ENCODE measurements around the gene PARD3. TPM values are rescaled to one million over a fixed set of nuclear protein-coding genes. Genes with fewer than 3 reads are reported as not detected.

PARD3 gene
- total RNA-seq, 6 experiments from 2014 or later, result 19.1 to 27.8 (median 22.0) TPM

DNA sequence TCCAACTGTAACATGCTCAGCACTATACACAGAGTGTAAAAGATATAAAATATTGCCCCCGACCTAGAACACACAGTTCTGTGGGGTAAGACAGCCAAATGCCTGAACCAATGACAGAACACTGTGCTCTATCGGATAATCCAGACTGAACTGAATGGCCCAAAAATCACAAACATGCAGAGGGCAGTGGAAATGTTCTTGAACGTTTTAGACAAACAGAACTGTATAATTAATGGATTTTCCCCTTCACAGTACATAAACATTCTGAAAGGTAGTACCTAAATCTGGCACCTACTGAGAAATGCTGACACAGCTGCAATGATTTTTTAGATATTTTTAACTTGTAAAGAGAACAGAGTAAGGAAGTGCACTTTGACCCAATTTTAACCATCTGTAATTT lies 33.4 kb downstream of the PARD3 start:
- TF ChIP-seq POLR2A (IDR thresholded peaks at IDR 0.05), result no peak
- TF ChIP-seq, protein P1, sequence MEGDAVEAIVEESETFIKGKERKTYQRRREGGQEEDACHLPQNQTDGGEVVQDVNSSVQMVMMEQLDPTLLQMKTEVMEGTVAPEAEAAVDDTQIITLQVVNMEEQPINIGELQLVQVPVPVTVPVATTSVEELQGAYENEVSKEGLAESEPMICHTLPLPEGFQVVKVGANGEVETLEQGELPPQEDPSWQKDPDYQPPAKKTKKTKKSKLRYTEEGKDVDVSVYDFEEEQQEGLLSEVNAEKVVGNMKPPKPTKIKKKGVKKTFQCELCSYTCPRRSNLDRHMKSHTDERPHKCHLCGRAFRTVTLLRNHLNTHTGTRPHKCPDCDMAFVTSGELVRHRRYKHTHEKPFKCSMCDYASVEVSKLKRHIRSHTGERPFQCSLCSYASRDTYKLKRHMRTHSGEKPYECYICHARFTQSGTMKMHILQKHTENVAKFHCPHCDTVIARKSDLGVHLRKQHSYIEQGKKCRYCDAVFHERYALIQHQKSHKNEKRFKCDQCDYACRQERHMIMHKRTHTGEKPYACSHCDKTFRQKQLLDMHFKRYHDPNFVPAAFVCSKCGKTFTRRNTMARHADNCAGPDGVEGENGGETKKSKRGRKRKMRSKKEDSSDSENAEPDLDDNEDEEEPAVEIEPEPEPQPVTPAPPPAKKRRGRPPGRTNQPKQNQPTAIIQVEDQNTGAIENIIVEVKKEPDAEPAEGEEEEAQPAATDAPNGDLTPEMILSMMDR (IDR thresholded peaks at IDR 0.05), result no peak
- no peak for DNase-seq
- Histone ChIP-seq H3K27me3 (no peaks in the 10 kb centered on the region), H3K9me3 (no peaks in the 10 kb centered on the region), H3K36me3 (no peaks in the 10 kb centered on the region), H3K4me1 (peaks cover 0 to 29% (median 3%) of the 10 kb centered on the region in 4 donors), H3K4me3 (no peak overlapping the region), H3K27ac (no peak overlapping the region)
- intact Hi-C loops (cut with DNase I), result no loop called here
- peak; percentile 35 to 79 (median 54) for ATAC-seq
- 14% methylated on average over 3 of the region's 3 CpGs for WGBS (ENCODE audit: insufficient coverage, low coverage, low lambda C conversion rate, missing lambda C conversion rate)

DNA sequence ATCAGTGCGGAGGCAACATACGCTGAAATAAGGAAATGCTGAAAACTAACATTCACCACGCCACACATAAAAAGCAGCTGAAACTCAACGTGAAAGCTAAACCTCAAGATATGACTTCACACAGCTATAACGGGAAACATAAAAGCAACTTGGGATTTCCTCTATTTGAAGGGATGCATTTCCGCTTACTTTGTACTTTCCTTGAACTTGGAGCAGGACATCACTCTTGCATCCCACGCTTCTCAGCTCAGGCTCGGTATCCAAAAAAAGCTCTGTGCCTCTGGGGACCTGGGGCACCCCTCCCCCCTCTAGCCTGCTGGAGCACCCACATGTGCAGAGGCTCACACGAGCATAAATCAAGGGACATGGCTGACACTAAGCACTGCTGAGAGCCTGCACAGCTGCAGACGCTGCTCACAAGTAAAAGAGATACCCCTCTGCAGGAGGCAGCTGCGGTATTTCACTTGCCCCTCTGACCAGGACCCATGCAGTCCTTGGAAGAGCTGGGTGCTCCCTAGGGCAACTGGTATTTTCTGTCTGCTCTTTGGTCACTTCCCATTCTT lies 34.2 kb downstream of the PARD3 start:
- H3K4me3 ChIP-seq, result no peak overlapping the region
- DNase-seq, result no peak
- H3K27me3 ChIP-seq, result no peaks in the 10 kb centered on the region

DNA sequence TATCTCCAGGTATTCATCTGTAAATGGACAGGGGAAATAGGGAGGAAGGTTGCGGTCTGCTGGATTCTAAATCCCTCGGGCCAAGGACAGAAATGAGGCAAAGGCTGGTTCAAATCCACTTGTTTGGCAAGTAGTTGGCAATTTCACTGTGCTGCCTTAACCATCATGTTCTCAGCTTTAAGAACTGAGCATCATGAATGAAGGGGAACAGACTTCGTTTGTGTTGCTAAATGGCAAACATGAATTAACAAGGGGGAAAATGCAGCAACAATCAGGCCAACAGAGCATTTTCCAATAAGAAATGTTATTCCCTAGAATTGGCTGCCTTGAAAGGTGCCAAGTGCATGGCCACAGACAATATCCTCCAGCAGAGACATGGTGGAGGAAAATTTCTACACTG lies 36.9 kb downstream of the PARD3 start:
- intact Hi-C loops (cut with DNase I), result no loop called here
- DNase-seq (no peak), ATAC-seq (no peak)
- no peaks in the 10 kb centered on the region for H3K36me3 ChIP-seq
- no peaks in the 10 kb centered on the region for H3K27me3 ChIP-seq
- WGBS (ENCODE audit: insufficient coverage, low coverage, low lambda C conversion rate, missing lambda C conversion rate), result 83% methylated on average over 3 of the region's 3 CpGs
- no peaks in the 10 kb centered on the region for H3K9me3 ChIP-seq
- TF ChIP-seq POLR2A (IDR thresholded peaks at IDR 0.05), result no peak
- TF ChIP-seq, protein P1 (IDR thresholded peaks at IDR 0.05), result no peak
- peaks cover 0 to 23% (median 3%) of the 10 kb centered on the region in 4 donors for H3K4me1 ChIP-seq
- no peak overlapping the region for H3K4me3 ChIP-seq
- no peak overlapping the region for H3K27ac ChIP-seq

More for the DNA sequence above, 34.2 kb downstream of the PARD3 start:
- intact Hi-C loops (cut with DNase I), result no loop called here
- H3K4me1 ChIP-seq, result peaks cover 0 to 23% (median 3%) of the 10 kb centered on the region in 4 donors
- H3K9me3 ChIP-seq, result no peaks in the 10 kb centered on the region
- WGBS (ENCODE audit: insufficient coverage, low coverage, low lambda C conversion rate, missing lambda C conversion rate), result 27% methylated on average over 8 of the region's 11 CpGs
- TF ChIP-seq, protein P1 (IDR thresholded peaks at IDR 0.05), result no peak
- no peak for TF ChIP-seq POLR2A (IDR thresholded peaks at IDR 0.05)
- ATAC-seq, result peak; percentile 47 to 72 (median 50)
- peak overlapping the region in 1 of 3 donors; percentile 10 for H3K27ac ChIP-seq
- H3K36me3 ChIP-seq, result no peaks in the 10 kb centered on the region

DNA sequence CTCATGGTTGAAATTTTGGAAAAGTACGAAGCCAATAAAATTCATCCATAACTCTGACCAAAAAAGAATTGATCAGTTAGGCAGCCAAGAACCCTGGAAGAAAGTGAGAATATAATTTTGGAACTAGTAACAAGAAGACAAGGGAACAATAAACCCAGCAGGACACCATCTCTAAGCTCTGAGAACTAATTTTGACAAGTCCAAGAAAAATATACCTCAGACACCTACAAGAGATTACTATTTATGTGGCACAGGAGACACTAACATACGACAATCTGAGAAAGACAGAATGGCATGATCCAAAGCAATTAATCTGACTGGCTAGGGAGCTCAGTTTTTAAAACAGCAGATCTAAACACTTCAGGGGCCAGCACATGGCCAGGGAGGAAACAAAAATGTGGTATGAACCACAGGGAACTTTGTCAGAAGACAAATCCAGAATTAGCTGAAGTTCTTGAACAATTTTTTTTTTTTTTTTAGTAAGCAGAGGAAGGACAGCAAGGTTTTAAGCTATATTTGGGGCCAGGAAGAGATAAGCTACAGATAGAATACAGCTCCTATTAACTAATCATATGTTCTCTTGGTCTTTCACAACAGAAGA lies 38.9 kb downstream of the PARD3 start:
- DNase-seq, result no peak
- Histone ChIP-seq H3K27me3 (no peaks in the 10 kb centered on the region), H3K27ac (no peak overlapping the region), H3K9me3 (no peaks in the 10 kb centered on the region), H3K4me1 (peaks cover 0 to 8% (median 2%) of the 10 kb centered on the region in 4 donors), H3K36me3 (no peaks in the 10 kb centered on the region), H3K4me3 (no peak overlapping the region)
- 46% methylated on average over 2 of the region's 2 CpGs for WGBS (ENCODE audit: insufficient coverage, low coverage, low lambda C conversion rate, missing lambda C conversion rate)
- TF ChIP-seq, protein P1 (IDR thresholded peaks at IDR 0.05), result no peak
- no peak for TF ChIP-seq POLR2A (IDR thresholded peaks at IDR 0.05)
- peak in 1 of 4 donors; percentile 12 for ATAC-seq
- intact Hi-C loops (cut with DNase I), result no loop called here
